GM23338 (cell line): ENCODE measurements around the gene NFKBIB. TPM values are rescaled to one million over a fixed set of nuclear protein-coding genes. Genes with fewer than 3 reads are reported as not detected.

ENCODE experiments used
- ATAC-seq: fragments of 200-7000 bp; cut with Tn5 transposase; 3 replicates; pipeline ENCODE4 v1.9.1; 2020
- DNase-seq: peaks from one replicate; pipeline ENCODE4 v3.0.0-alpha.2; 2015; ENCODE audit warnings: low spot score
- H2AFZ ChIP-seq: fragments of 200-600 bp; sonication (generic); 2 replicates; pipeline ENCODE4 v1.8.0; 2016; ENCODE audit warnings: antibody characterized with exemption, mild to moderate bottlenecking, moderate library complexity
- H3F3A ChIP-seq: fragments of 200-600 bp; sonication (generic); replicated peaks from 2 replicates; pipeline ENCODE4 v1.8.0; 2017; ENCODE audit warnings: antibody characterized with exemption, mixed run types, low read depth
- H3K27ac ChIP-seq: fragments of 200-600 bp; sonication (generic); 2 replicates; pipeline ENCODE4 v1.6.1; 2016; ENCODE audit warnings: low read depth
- H3K27me3 ChIP-seq: fragments of 200-600 bp; sonication (generic); 2 replicates; pipeline ENCODE4 v1.8.0; 2016; ENCODE audit warnings: mild to moderate bottlenecking, mixed run types, moderate library complexity; ENCODE audit not compliant: insufficient read depth
- H3K36me3 ChIP-seq: fragments of 200-600 bp; sonication (generic); 2 replicates; pipeline ENCODE4 v1.8.0; 2016; ENCODE audit warnings: mild to moderate bottlenecking; ENCODE audit not compliant: insufficient read depth
- H3K4me1 ChIP-seq: fragments of 200-600 bp; sonication (generic); 2 replicates; pipeline ENCODE4 v1.8.0; 2016; ENCODE audit warnings: mild to moderate bottlenecking, moderate library complexity; ENCODE audit not compliant: insufficient read depth
- H3K4me2 ChIP-seq: fragments of 200-600 bp; sonication (generic); 2 replicates; pipeline ENCODE4 v1.7.1; 2017; ENCODE audit warnings: mixed run types
- H3K4me3 ChIP-seq: fragments of 200-600 bp; sonication (generic); 2 replicates; pipeline ENCODE4 v1.6.1; 2016; ENCODE audit warnings: mixed run types
- H3K79me2 ChIP-seq: fragments of 200-600 bp; sonication (generic); replicated peaks from 2 replicates; pipeline ENCODE4 v1.8.0; 2017; ENCODE audit warnings: mild to moderate bottlenecking; ENCODE audit not compliant: insufficient read depth
- H3K9me2 ChIP-seq: fragments of 200-600 bp; sonication (generic); 2 replicates; pipeline ENCODE4 v1.8.0; 2017; ENCODE audit not compliant: insufficient read depth
- H4K20me1 ChIP-seq: fragments of 200-600 bp; sonication (generic); replicated peaks from 2 replicates; pipeline ENCODE4 v1.8.0; 2017; ENCODE audit warnings: mild to moderate bottlenecking; ENCODE audit not compliant: insufficient read depth
- H3K27ac Mint-ChIP-seq: 2 replicates; pipeline ENCODE4 v1.8.0; 2020; ENCODE audit warnings: inconsistent platforms, mild to moderate bottlenecking, moderate library complexity, mixed read lengths
- H3K27me3 Mint-ChIP-seq: 3 replicates; pipeline ENCODE4 v1.8.0; 2022; ENCODE audit warnings: low read depth, mild to moderate bottlenecking, moderate library complexity, mixed read lengths, inconsistent platforms; ENCODE audit not compliant: insufficient read depth, poor library complexity
- H3K36me3 Mint-ChIP-seq: 3 replicates; pipeline ENCODE4 v1.8.0; 2021; ENCODE audit warnings: low read depth, mild to moderate bottlenecking, inconsistent platforms, moderate library complexity, mixed read lengths
- H3K4me1 Mint-ChIP-seq: 3 replicates; pipeline ENCODE4 v1.8.0; 2020; ENCODE audit warnings: mild to moderate bottlenecking, inconsistent platforms, mixed read lengths
- H3K4me3 Mint-ChIP-seq: 3 replicates; pipeline ENCODE4 v1.8.0; 2021; ENCODE audit warnings: moderate library complexity, mild to moderate bottlenecking, inconsistent platforms, mixed read lengths
- H3K9me3 Mint-ChIP-seq: 3 replicates; pipeline ENCODE4 v1.8.0; 2020; ENCODE audit warnings: moderate library complexity, mild to moderate bottlenecking, inconsistent platforms, mixed read lengths
- CREB1 ChIP-seq: fragments of 250-450 bp; sonication (Bioruptor Pico); IDR thresholded peaks from 2 replicates; pipeline ENCODE4 v1.5.0; 2020; ENCODE audit warnings: low read depth, mild to moderate bottlenecking, moderate library complexity
- EZH2 ChIP-seq: fragments of 200-600 bp; sonication (generic); IDR thresholded peaks from one replicate; pipeline ENCODE4 v1.8.0; 2017; ENCODE audit warnings: antibody characterized with exemption, mild to moderate bottlenecking, low read depth; ENCODE audit not compliant: unreplicated experiment
- NANOG ChIP-seq: IDR thresholded peaks from 2 replicates; pipeline ENCODE4 v1.6.1; 2016; ENCODE audit warnings: antibody characterized with exemption, borderline replicate concordance
- POLR2AphosphoS5 ChIP-seq: IDR thresholded peaks from 2 replicates; pipeline ENCODE4 v1.6.1; 2016; ENCODE audit warnings: antibody characterized with exemption, low read depth
- STAT1 ChIP-seq: IDR thresholded peaks from one replicate; pipeline ENCODE4 v1.6.1; 2016; ENCODE audit warnings: antibody characterized with exemption; ENCODE audit not compliant: unreplicated experiment
- ZNF114 ChIP-seq: fragments of 250-450 bp; sonication (Bioruptor Pico); IDR thresholded peaks from 2 replicates; pipeline ENCODE4 v1.5.0; 2020; ENCODE audit warnings: mild to moderate bottlenecking, moderate library complexity
- ZNF331 ChIP-seq: fragments of 250-450 bp; sonication (Bioruptor Pico); IDR thresholded peaks from 2 replicates; pipeline ENCODE4 v1.5.0; 2020; ENCODE audit warnings: low read depth, mild to moderate bottlenecking, moderate library complexity
- polyA plus RNA-seq: library from polyadenylated mRNA; unstranded; fragments of >200 nt; fragmentation: Nextera tagmentation; extraction: Ambion mirVana; gene quantifications from 2 replicates; pipeline ENCODE4 v1.2.1, GENCODE V29; 2016
- total RNA-seq: library from RNA; depleted of rRNA; stranded (reverse); fragments of >200 nt; shearing (Covaris generic); gene quantifications from 2 replicates; pipeline ENCODE4 v1.2.3, GENCODE V29; 2014
- TF ChIP-seq, protein P1 (sequence below): IDR thresholded peaks from one replicate; pipeline ENCODE4 v1.6.1; 2018; ENCODE audit warnings: antibody characterized with exemption; ENCODE audit not compliant: unreplicated experiment
- TF ChIP-seq, protein P2 (sequence below), 2 experiments: fragments of 200-600 bp in 1 of 2; sonication (generic) in 1 of 2; conservative IDR thresholded peaks; 2 replicates each; pipeline versions ENCODE4 v1.5.1 to v1.6.1; 2016 to 2017; ENCODE audit warnings: antibody characterized with exemption in 2 of 2, low read depth in 2 of 2, mild to moderate bottlenecking in 2 of 2, moderate library complexity in 1 of 2

Gene NFKBIB
- total and polyA plus RNA-seq, 2 experiments from 2014 or later = 39.5 to 39.6 TPM

DNA sequence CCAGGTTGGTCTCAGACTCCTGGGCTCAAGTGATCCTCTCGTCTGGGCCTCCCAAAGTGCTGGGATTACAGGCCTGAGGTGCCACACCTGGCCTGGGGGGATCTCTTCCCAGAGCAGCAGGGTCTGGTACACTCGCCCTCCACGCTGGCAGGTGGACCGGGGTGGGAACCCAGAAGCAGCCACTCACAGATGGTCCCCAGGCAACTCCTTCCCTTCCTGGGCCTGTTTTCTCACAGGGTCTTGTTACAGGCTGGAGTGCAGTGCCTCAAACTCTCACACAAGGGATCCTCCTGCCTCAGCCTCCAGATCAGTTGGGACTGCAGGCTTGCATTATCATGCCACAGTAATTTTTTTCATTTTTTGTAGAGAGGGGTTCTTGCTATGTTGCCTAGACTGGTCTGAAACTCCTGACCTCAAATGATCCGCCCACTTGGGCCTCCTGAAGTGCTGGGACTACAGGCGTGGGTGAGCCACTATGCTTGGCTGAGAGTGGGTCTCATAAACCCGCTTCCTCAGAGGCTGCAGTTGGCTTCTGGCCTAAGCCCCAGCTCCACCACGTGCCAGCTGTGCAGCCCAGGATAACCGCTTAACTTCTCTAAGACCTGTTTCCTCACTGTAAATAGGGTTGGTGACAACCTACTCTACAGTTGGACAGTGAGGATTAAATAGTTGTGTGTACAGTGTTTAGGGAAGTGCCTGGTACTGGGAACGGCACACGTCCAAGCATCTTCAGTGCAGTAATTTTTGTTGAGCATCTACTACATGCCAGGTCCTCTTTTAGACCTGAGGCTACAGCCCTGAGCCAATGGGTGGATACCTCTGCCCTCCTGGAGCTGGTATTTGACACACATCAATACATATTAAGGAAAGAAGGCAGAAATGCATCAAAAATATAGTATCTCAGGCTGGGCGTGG is 13.1 kb downstream of the NFKBIB start (continued):
- TF ChIP-seq, protein P1, sequence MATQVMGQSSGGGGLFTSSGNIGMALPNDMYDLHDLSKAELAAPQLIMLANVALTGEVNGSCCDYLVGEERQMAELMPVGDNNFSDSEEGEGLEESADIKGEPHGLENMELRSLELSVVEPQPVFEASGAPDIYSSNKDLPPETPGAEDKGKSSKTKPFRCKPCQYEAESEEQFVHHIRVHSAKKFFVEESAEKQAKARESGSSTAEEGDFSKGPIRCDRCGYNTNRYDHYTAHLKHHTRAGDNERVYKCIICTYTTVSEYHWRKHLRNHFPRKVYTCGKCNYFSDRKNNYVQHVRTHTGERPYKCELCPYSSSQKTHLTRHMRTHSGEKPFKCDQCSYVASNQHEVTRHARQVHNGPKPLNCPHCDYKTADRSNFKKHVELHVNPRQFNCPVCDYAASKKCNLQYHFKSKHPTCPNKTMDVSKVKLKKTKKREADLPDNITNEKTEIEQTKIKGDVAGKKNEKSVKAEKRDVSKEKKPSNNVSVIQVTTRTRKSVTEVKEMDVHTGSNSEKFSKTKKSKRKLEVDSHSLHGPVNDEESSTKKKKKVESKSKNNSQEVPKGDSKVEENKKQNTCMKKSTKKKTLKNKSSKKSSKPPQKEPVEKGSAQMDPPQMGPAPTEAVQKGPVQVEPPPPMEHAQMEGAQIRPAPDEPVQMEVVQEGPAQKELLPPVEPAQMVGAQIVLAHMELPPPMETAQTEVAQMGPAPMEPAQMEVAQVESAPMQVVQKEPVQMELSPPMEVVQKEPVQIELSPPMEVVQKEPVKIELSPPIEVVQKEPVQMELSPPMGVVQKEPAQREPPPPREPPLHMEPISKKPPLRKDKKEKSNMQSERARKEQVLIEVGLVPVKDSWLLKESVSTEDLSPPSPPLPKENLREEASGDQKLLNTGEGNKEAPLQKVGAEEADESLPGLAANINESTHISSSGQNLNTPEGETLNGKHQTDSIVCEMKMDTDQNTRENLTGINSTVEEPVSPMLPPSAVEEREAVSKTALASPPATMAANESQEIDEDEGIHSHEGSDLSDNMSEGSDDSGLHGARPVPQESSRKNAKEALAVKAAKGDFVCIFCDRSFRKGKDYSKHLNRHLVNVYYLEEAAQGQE = no peak
- TF ChIP-seq STAT1 (no peak), NANOG (no peak), EZH2 (no peak), POLR2AphosphoS5 (no peak), ZNF331 (CRISPR knock-in tag) (no peak), ZNF114 (CRISPR knock-in tag) (no peak), CREB1 (CRISPR knock-in tag) (no peak)
- TF ChIP-seq, protein P2, sequence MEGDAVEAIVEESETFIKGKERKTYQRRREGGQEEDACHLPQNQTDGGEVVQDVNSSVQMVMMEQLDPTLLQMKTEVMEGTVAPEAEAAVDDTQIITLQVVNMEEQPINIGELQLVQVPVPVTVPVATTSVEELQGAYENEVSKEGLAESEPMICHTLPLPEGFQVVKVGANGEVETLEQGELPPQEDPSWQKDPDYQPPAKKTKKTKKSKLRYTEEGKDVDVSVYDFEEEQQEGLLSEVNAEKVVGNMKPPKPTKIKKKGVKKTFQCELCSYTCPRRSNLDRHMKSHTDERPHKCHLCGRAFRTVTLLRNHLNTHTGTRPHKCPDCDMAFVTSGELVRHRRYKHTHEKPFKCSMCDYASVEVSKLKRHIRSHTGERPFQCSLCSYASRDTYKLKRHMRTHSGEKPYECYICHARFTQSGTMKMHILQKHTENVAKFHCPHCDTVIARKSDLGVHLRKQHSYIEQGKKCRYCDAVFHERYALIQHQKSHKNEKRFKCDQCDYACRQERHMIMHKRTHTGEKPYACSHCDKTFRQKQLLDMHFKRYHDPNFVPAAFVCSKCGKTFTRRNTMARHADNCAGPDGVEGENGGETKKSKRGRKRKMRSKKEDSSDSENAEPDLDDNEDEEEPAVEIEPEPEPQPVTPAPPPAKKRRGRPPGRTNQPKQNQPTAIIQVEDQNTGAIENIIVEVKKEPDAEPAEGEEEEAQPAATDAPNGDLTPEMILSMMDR (conservative IDR thresholded peaks at IDR 0.05; ENCODE audit: low read depth in 2 of 2) = no peak

DNA sequence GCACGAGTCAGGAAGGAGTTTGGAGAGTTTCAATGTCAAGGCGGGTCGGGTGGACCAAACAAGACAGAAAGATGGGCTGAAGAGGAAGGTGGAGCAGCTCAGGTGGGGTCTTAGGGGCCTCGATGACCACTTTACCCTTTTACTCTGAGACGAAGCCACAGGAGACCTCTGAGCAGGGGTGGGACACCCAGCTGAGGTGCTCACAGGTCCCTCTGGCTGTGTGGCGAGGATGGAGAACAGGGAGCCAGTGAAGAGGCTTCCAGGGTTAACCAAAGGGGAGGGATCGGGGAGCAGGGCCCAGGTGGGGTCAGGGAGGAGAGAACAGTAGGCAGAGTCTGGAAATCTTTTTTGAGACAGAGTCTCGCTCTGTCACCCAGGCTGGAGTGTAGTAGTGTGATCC is 14.2 kb downstream of the NFKBIB start:
- Histone ChIP-seq H3K27ac (no peak overlapping the region), H3F3A (no peaks in the 10 kb centered on the region), H3K4me3 (no peak overlapping the region), H4K20me1 (no peaks in the 10 kb centered on the region), H2AFZ (no peak overlapping the region), H3K27me3 (0 out of 2 replicates have a peak, but pooled peaks cover 4% of the 10 kb centered on the region), H3K79me2 (no peaks in the 10 kb centered on the region), H3K9me2 (no peaks in the 10 kb centered on the region), H3K36me3 (no peaks in the 10 kb centered on the region), H3K4me2 (no peak overlapping the region), H3K4me1 (peaks cover under 1% of the 10 kb centered on the region; the same call in 1 of the 2 replicates)
- H3K4me3 Mint-ChIP-seq = no peak overlapping the region; the same call in 2 of the 3 replicates
- H3K27ac Mint-ChIP-seq = no peak overlapping the region
- H3K4me1 Mint-ChIP-seq = peaks cover 2% of the 10 kb centered on the region
- DNase-seq (no peak), ATAC-seq (no peak)
- no peaks in the 10 kb centered on the region; the same call in 2 of the 3 replicates for H3K36me3 Mint-ChIP-seq
- TF ChIP-seq STAT1 (no peak), ZNF331 (CRISPR knock-in tag) (no peak)
- TF ChIP-seq, protein P2 (conservative IDR thresholded peaks at IDR 0.05; ENCODE audit: low read depth in 2 of 2) = no peak
- H3K9me3 Mint-ChIP-seq = no peaks in the 10 kb centered on the region
- peaks cover 15% of the 10 kb centered on the region for H3K27me3 Mint-ChIP-seq
